ENCODE data around the gene TF.

Gene TF

DNA sequence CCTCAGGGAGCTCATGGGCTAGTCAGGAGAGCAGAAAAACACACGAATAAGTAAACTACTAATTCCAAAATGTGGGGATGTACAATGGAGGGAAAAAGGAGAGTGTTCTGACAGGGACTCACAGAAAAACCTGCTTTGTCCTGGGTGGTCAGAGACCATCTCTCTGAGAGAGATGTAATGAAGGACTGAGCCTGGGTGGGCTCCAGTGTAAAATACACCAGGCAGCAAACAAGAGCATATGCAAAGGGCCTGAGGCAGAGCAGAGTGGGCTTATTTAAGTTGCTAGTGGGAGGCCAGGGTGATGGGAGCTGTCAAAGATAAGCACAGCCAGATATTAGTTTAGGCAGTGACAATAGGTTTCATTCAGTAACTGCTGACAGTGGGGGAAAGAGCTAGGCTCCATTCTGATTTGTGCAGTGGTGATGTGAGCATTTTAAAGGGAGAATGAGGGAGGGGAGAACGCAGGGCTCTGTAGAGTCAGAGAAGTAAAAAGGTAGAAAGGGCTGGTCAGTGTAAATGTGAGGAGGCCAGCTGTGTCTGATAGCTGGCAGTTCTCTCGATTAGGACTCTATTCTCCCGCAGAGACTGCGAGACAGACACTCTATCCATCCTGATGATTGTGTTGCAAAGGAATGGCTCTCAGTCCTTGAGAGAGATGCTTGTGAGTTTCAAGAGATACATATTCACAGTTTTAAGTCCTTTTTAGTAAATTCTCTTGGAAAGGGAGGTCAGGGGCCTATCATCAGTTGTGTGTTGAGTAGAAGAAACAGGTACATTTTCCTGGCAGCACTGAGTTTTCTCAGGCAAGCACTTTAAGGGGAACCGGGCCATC, 3.5 kb downstream of the TF start:
- Histone ChIP-seq H2BK15ac (ENCODE audit: low read depth, poor library complexity, severe bottlenecking) (no peak overlapping the region), H2BK120ac (ENCODE audit: low read depth, low read length) (no peak overlapping the region), H3K4me1 (ENCODE audit: control insufficient read depth, insufficient read depth, low read depth, low read length) (no peaks in the 10 kb centered on the region), H3K4ac (ENCODE audit: low read depth in 1 of 2, low read length in 2 of 2) (no peak overlapping the region), H3K18ac (ENCODE audit: low read depth in 1 of 2, low read length in 2 of 2) (no peak overlapping the region), H4K91ac (ENCODE audit: low read length) (no peak overlapping the region), H3K36me3 (ENCODE audit: control insufficient read depth in 1 of 2, insufficient read depth in 2 of 2, low read depth in 1 of 2, low read length in 2 of 2) (no peaks in the 10 kb centered on the region), H3K4me2 (ENCODE audit: low read length, poor library complexity, severe bottlenecking) (no peak overlapping the region), H3K27me3 (ENCODE audit: control insufficient read depth in 1 of 2, insufficient read depth in 1 of 2, low read length in 2 of 2) (peaks cover 5 to 47% of the 10 kb centered on the region in 2 experiments), H2BK12ac (ENCODE audit: low read length in 2 of 2) (no peak overlapping the region), H4K8ac (ENCODE audit: low read length) (no peak overlapping the region), H3K14ac (ENCODE audit: low read length in 2 of 2) (no peak overlapping the region), H3K9me3 (ENCODE audit: control insufficient read depth, low read length) (no peaks in the 10 kb centered on the region), H2AK5ac (ENCODE audit: low read length, severe bottlenecking) (no peak overlapping the region), H3K27ac (ENCODE audit: low read length, poor library complexity, severe bottlenecking) (no peak overlapping the region), H3K9ac (ENCODE audit: low read length) (no peak overlapping the region), H3K23ac (ENCODE audit: low read length in 2 of 2) (no peak overlapping the region), H3K79me1 (replicated peaks; ENCODE audit: low read length, poor library complexity, severe bottlenecking) (no peaks in the 10 kb centered on the region), H2BK5ac (ENCODE audit: low read depth, low read length, poor library complexity, severe bottlenecking) (no peak overlapping the region), H2AFZ (ENCODE audit: low read depth, low read length) (no peak overlapping the region), H3K4me3 (ENCODE audit: insufficient read depth in 1 of 2, low read depth in 1 of 2, low read length in 2 of 2) (no peak overlapping the region)
- WGBS: 83% methylated on average over 6 of the region's 6 CpGs
- no peak for DNase-seq

GRCh38 chr3:133750259-133750656, 4.1 kb downstream of the TF start:
- H3K18ac ChIP-seq (ENCODE audit: low read depth in 1 of 2, low read length in 2 of 2): no peak overlapping the region
- H2BK15ac ChIP-seq (ENCODE audit: low read depth, poor library complexity, severe bottlenecking): no peak overlapping the region
- peaks cover 5 to 41% of the 10 kb centered on the region in 2 experiments for H3K27me3 ChIP-seq (ENCODE audit: control insufficient read depth in 1 of 2, insufficient read depth in 1 of 2, low read length in 2 of 2)
- no peak overlapping the region for H4K91ac ChIP-seq (ENCODE audit: low read length)
- H3K36me3 ChIP-seq (ENCODE audit: control insufficient read depth in 1 of 2, insufficient read depth in 2 of 2, low read depth in 1 of 2, low read length in 2 of 2): no peaks in the 10 kb centered on the region
- no peak overlapping the region for H2AK5ac ChIP-seq (ENCODE audit: low read length, severe bottlenecking)
- H3K9ac ChIP-seq (ENCODE audit: low read length): no peak overlapping the region
- no peaks in the 10 kb centered on the region for H3K4me1 ChIP-seq (ENCODE audit: control insufficient read depth, insufficient read depth, low read depth, low read length)
- H4K8ac ChIP-seq (ENCODE audit: low read length): no peak overlapping the region
- H2AFZ ChIP-seq (ENCODE audit: low read depth, low read length): no peak overlapping the region
- H2BK5ac ChIP-seq (ENCODE audit: low read depth, low read length, poor library complexity, severe bottlenecking): no peak overlapping the region
- no peak for DNase-seq
- WGBS: 87% methylated on average over 6 of the region's 6 CpGs
- H3K23ac ChIP-seq (ENCODE audit: low read length in 2 of 2): no peak overlapping the region
- no peak overlapping the region for H3K27ac ChIP-seq (ENCODE audit: low read length, poor library complexity, severe bottlenecking)
- no peak overlapping the region for H3K4ac ChIP-seq (ENCODE audit: low read depth in 1 of 2, low read length in 2 of 2)
- H2BK120ac ChIP-seq (ENCODE audit: low read depth, low read length): no peak overlapping the region
- no peaks in the 10 kb centered on the region for H3K79me1 ChIP-seq (replicated peaks; ENCODE audit: low read length, poor library complexity, severe bottlenecking)
- no peak overlapping the region for H3K4me2 ChIP-seq (ENCODE audit: low read length, poor library complexity, severe bottlenecking)
- H3K4me3 ChIP-seq (ENCODE audit: insufficient read depth in 1 of 2, low read depth in 1 of 2, low read length in 2 of 2): no peak overlapping the region
- no peak overlapping the region for H2BK12ac ChIP-seq (ENCODE audit: low read length in 2 of 2)
- no peaks in the 10 kb centered on the region for H3K9me3 ChIP-seq (ENCODE audit: control insufficient read depth, low read length)
- no peak overlapping the region for H3K14ac ChIP-seq (ENCODE audit: low read length in 2 of 2)

- H3K4ac ChIP-seq (ENCODE audit: low read depth in 1 of 2, low read length in 2 of 2): no peak overlapping the region
- H4K8ac ChIP-seq (ENCODE audit: low read length): no peak overlapping the region
- H2BK5ac ChIP-seq (ENCODE audit: low read depth, low read length, poor library complexity, severe bottlenecking): no peak overlapping the region
- WGBS: 83% methylated on average over 9 of the region's 13 CpGs
- H2BK120ac ChIP-seq (ENCODE audit: low read depth, low read length): no peak overlapping the region
- H2AFZ ChIP-seq (ENCODE audit: low read depth, low read length): no peak overlapping the region
- no peak overlapping the region for H2BK15ac ChIP-seq (ENCODE audit: low read depth, poor library complexity, severe bottlenecking)
- H3K27me3 ChIP-seq (ENCODE audit: control insufficient read depth in 1 of 2, insufficient read depth in 1 of 2, low read length in 2 of 2): peaks cover 0 to 20% of the 10 kb centered on the region in 2 experiments
- no peak overlapping the region for H3K9ac ChIP-seq (ENCODE audit: low read length)
- H3K4me1 ChIP-seq (ENCODE audit: control insufficient read depth, insufficient read depth, low read depth, low read length): no peaks in the 10 kb centered on the region
- H2BK12ac ChIP-seq (ENCODE audit: low read length in 2 of 2): no peak overlapping the region
- H3K79me1 ChIP-seq (replicated peaks; ENCODE audit: low read length, poor library complexity, severe bottlenecking): no peaks in the 10 kb centered on the region
- no peak overlapping the region for H3K4me2 ChIP-seq (ENCODE audit: low read length, poor library complexity, severe bottlenecking)
- no peak overlapping the region for H3K18ac ChIP-seq (ENCODE audit: low read depth in 1 of 2, low read length in 2 of 2)
- no peak for DNase-seq
- H2AK5ac ChIP-seq (ENCODE audit: low read length, severe bottlenecking): no peak overlapping the region
- no peak overlapping the region for H3K14ac ChIP-seq (ENCODE audit: low read length in 2 of 2)
- H3K27ac ChIP-seq (ENCODE audit: low read length, poor library complexity, severe bottlenecking): no peak overlapping the region
- no peaks in the 10 kb centered on the region for H3K36me3 ChIP-seq (ENCODE audit: control insufficient read depth in 1 of 2, insufficient read depth in 2 of 2, low read depth in 1 of 2, low read length in 2 of 2)
- H3K9me3 ChIP-seq (ENCODE audit: control insufficient read depth, low read length): no peaks in the 10 kb centered on the region
- H3K4me3 ChIP-seq (ENCODE audit: insufficient read depth in 1 of 2, low read depth in 1 of 2, low read length in 2 of 2): no peak overlapping the region
- H4K91ac ChIP-seq (ENCODE audit: low read length): peak overlapping the region; percentile 11
- no peak overlapping the region for H3K23ac ChIP-seq (ENCODE audit: low read length in 2 of 2)
Measured at GRCh38 chr3:133753107-133753778, 7.0 kb downstream of the TF start.

GRCh38 chr3:133753779-133754164, 7.6 kb downstream of the TF start:
- H4K8ac ChIP-seq (ENCODE audit: low read length): no peak overlapping the region
- no peak overlapping the region for H2BK5ac ChIP-seq (ENCODE audit: low read depth, low read length, poor library complexity, severe bottlenecking)
- H2AFZ ChIP-seq (ENCODE audit: low read depth, low read length): no peak overlapping the region
- H2BK120ac ChIP-seq (ENCODE audit: low read depth, low read length): no peak overlapping the region
- no peak overlapping the region for H3K4me2 ChIP-seq (ENCODE audit: low read length, poor library complexity, severe bottlenecking)
- H3K4me3 ChIP-seq (ENCODE audit: insufficient read depth in 1 of 2, low read depth in 1 of 2, low read length in 2 of 2): no peak overlapping the region
- H3K14ac ChIP-seq (ENCODE audit: low read length in 2 of 2): no peak overlapping the region
- WGBS: 57% methylated on average over 1 of the region's 1 CpG
- no peak overlapping the region for H3K9ac ChIP-seq (ENCODE audit: low read length)
- H2BK12ac ChIP-seq (ENCODE audit: low read length in 2 of 2): no peak overlapping the region
- no peaks in the 10 kb centered on the region for H3K4me1 ChIP-seq (ENCODE audit: control insufficient read depth, insufficient read depth, low read depth, low read length)
- no peaks in the 10 kb centered on the region for H3K9me3 ChIP-seq (ENCODE audit: control insufficient read depth, low read length)
- no peak overlapping the region for H2BK15ac ChIP-seq (ENCODE audit: low read depth, poor library complexity, severe bottlenecking)
- no peaks in the 10 kb centered on the region for H3K36me3 ChIP-seq (ENCODE audit: control insufficient read depth in 1 of 2, insufficient read depth in 2 of 2, low read depth in 1 of 2, low read length in 2 of 2)
- no peak overlapping the region for H3K4ac ChIP-seq (ENCODE audit: low read depth in 1 of 2, low read length in 2 of 2)
- H3K27me3 ChIP-seq (ENCODE audit: control insufficient read depth in 1 of 2, insufficient read depth in 1 of 2, low read length in 2 of 2): peaks cover 0 to 15% of the 10 kb centered on the region in 2 experiments
- H3K79me1 ChIP-seq (replicated peaks; ENCODE audit: low read length, poor library complexity, severe bottlenecking): no peaks in the 10 kb centered on the region
- H3K18ac ChIP-seq (ENCODE audit: low read depth in 1 of 2, low read length in 2 of 2): no peak overlapping the region
- H3K27ac ChIP-seq (ENCODE audit: low read length, poor library complexity, severe bottlenecking): no peak overlapping the region
- H4K91ac ChIP-seq (ENCODE audit: low read length): no peak overlapping the region
- DNase-seq: no peak
- H3K23ac ChIP-seq (ENCODE audit: low read length in 2 of 2): no peak overlapping the region
- no peak overlapping the region for H2AK5ac ChIP-seq (ENCODE audit: low read length, severe bottlenecking)

Data from mesenchymal stem cell (in vitro differentiated cells and primary cell).